ENCODE results near the gene ATF7. TPM values are rescaled to one million over a fixed set of nuclear protein-coding genes. Genes with fewer than 3 reads are reported as not detected.

The ATF7 gene
- polyA plus RNA-seq, 2 of the 4 experiments (the other 2 are of a cell fraction): 22.9 to 38.9 TPM

DNA sequence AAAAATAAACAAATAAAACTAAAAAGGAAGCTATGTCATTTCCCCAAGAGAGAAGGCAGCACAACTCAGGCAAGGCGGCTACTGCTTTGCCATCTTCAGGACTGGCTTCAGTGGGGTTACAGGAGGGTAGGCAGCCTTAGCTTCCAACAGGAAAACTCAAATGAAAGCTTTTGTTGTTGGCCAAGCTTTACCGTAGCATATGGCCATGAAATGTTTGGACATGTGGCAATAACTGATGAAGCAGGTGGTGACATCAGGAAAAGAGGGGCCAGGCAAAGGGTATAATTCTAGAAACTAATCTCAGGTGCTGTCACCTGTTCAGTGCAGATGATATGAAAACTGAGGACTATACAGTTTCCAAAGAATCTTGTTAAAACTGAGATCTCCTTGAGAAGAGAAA lies 96.1 kb downstream of the ATF7 start:
- Histone ChIP-seq H3K4me2 (no peak overlapping the region), H3K27ac (no peak overlapping the region), H3K4me1 (peaks cover 5% of the 10 kb centered on the region; the same call in 1 of the 3 replicates), H3K4me3 (no peak overlapping the region), H3K9me3 (no peaks in the 10 kb centered on the region)
- ATAC-seq (no peak), DNase-seq (ENCODE audit: low read depth in 1 of 2, low spot score in 1 of 2) (no peak), FAIRE-seq (no peak)
- ChIA-PET CTCF (interaction anchor here (0.9 to 1.5 kb wide), 3 partner anchors 13 to 216 kb away, joined by 3 to 6 read pairs (median 5); no protein-coding TSS in a partner anchor), POLR2A (no interaction called here)
- TF ChIP-seq MYC (IDR thresholded peaks at IDR 0.05; ENCODE audit: borderline replicate concordance, low read length) (no peak), TFCP2L1 (CRISPR knock-in tag; IDR thresholded peaks at IDR 0.05) (no peak), FOSB (CRISPR knock-in tag; IDR thresholded peaks at IDR 0.05) (no peak)
- WGBS (ENCODE audit: missing lambda C conversion rate): 92% methylated on average over 2 of the region's 2 CpGs

GRCh38 chr12:53524476-53524875 lies 101.7 kb downstream of the ATF7 start:
- Histone ChIP-seq H3K4me2 (no peak overlapping the region), H3K27ac (no peak overlapping the region), H3K4me3 (no peak overlapping the region), H3K9me3 (no peaks in the 10 kb centered on the region), H3K4me1 (no peaks in the 10 kb centered on the region)
- no peak for TF ChIP-seq JUN (IDR thresholded peaks at IDR 0.05)
- TF ChIP-seq ESRRA (IDR thresholded peaks at IDR 0.05; ENCODE audit: borderline replicate concordance, low read length): no peak
- TF ChIP-seq BHLHE40 (IDR thresholded peaks at IDR 0.05; ENCODE audit: low read depth, low read length): no peak
- no peak for TF ChIP-seq SREBF2 (IDR thresholded peaks at IDR 0.05)
- TF ChIP-seq USF2 (IDR thresholded peaks at IDR 0.05): no peak
- TF ChIP-seq POLR2AphosphoS2 (conservative IDR thresholded peaks at IDR 0.05; ENCODE audit: low read length): no peak
- no peak for TF ChIP-seq HOXB5 (CRISPR knock-in tag; IDR thresholded peaks at IDR 0.05)
- TF ChIP-seq JUNB (IDR thresholded peaks at IDR 0.05): no peak
- no peak for TF ChIP-seq HMGXB4 (CRISPR knock-in tag; IDR thresholded peaks at IDR 0.05; ENCODE audit: borderline replicate concordance)
- ChIA-PET CTCF (interaction anchor here (1.5 to 3.4 kb wide), 3 partner anchors 16 to 173 kb away, joined by 4 to 19 read pairs (median 5); partner anchors contain the start of gene NPFF), POLR2A (no interaction called here)
- no peak for DNase-seq (ENCODE audit: low read depth in 1 of 2, low spot score in 1 of 2)
- FAIRE-seq: no peak
- 98% methylated on average over 13 of the region's 13 CpGs for WGBS (ENCODE audit: missing lambda C conversion rate)
- ATAC-seq: no peak

GRCh38 chr12:53523131-53523530 lies 103.1 kb downstream of the ATF7 start:
- Histone ChIP-seq H3K4me1 (no peaks in the 10 kb centered on the region), H3K4me3 (no peak overlapping the region), H3K4me2 (no peak overlapping the region), H3K27ac (no peak overlapping the region), H3K9me3 (no peaks in the 10 kb centered on the region)
- 81% methylated on average over 3 of the region's 3 CpGs for WGBS (ENCODE audit: missing lambda C conversion rate)
- FAIRE-seq: no peak
- CTCF ChIA-PET: interaction anchor here (0.6 to 9.8 kb wide), 5 partner anchors 17 to 171 kb away, joined by 3 to 104 read pairs (median 4); partner anchors contain the start of genes NPFF and TARBP2
- ATAC-seq: no peak
- DNase-seq (ENCODE audit: low read depth in 1 of 2, low spot score in 1 of 2): no peak
- POLR2A ChIA-PET: interaction anchor here (1.0 kb wide), 1 partner anchor 22 kb away, joined by 3 read pairs; the partner anchor contains the start of gene TARBP2
- no peak for TF ChIP-seq EHF (CRISPR knock-in tag; IDR thresholded peaks at IDR 0.05)
- TF ChIP-seq RARB (CRISPR knock-in tag; IDR thresholded peaks at IDR 0.05): no peak
- TF ChIP-seq ELK1 (IDR thresholded peaks at IDR 0.05; ENCODE audit: low read depth, low read length): no peak
- no peak for TF ChIP-seq POLR2AphosphoS2 (conservative IDR thresholded peaks at IDR 0.05; ENCODE audit: low read length)
- no peak for TF ChIP-seq HMGXB4 (CRISPR knock-in tag; IDR thresholded peaks at IDR 0.05; ENCODE audit: borderline replicate concordance)
- TF ChIP-seq BHLHE40 (IDR thresholded peaks at IDR 0.05; ENCODE audit: low read depth, low read length): no peak
- TF ChIP-seq CHD4 (IDR thresholded peaks at IDR 0.05; ENCODE audit: borderline replicate concordance): no peak
- TF ChIP-seq GATA3 (IDR thresholded peaks at IDR 0.05; ENCODE audit: borderline replicate concordance): no peak
- TF ChIP-seq HOXA7 (CRISPR knock-in tag; IDR thresholded peaks at IDR 0.05): no peak
- TF ChIP-seq, protein P1, sequence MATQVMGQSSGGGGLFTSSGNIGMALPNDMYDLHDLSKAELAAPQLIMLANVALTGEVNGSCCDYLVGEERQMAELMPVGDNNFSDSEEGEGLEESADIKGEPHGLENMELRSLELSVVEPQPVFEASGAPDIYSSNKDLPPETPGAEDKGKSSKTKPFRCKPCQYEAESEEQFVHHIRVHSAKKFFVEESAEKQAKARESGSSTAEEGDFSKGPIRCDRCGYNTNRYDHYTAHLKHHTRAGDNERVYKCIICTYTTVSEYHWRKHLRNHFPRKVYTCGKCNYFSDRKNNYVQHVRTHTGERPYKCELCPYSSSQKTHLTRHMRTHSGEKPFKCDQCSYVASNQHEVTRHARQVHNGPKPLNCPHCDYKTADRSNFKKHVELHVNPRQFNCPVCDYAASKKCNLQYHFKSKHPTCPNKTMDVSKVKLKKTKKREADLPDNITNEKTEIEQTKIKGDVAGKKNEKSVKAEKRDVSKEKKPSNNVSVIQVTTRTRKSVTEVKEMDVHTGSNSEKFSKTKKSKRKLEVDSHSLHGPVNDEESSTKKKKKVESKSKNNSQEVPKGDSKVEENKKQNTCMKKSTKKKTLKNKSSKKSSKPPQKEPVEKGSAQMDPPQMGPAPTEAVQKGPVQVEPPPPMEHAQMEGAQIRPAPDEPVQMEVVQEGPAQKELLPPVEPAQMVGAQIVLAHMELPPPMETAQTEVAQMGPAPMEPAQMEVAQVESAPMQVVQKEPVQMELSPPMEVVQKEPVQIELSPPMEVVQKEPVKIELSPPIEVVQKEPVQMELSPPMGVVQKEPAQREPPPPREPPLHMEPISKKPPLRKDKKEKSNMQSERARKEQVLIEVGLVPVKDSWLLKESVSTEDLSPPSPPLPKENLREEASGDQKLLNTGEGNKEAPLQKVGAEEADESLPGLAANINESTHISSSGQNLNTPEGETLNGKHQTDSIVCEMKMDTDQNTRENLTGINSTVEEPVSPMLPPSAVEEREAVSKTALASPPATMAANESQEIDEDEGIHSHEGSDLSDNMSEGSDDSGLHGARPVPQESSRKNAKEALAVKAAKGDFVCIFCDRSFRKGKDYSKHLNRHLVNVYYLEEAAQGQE (IDR thresholded peaks at IDR 0.05): no peak
- TF ChIP-seq SREBF2 (IDR thresholded peaks at IDR 0.05): no peak
- TF ChIP-seq ZC3H11A (IDR thresholded peaks at IDR 0.05): no peak
- TF ChIP-seq, protein P2, sequence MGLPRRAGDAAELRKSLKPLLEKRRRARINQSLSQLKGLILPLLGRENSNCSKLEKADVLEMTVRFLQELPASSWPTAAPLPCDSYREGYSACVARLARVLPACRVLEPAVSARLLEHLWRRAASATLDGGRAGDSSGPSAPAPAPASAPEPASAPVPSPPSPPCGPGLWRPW (IDR thresholded peaks at IDR 0.05): no peak
- TF ChIP-seq HOXB5 (CRISPR knock-in tag; IDR thresholded peaks at IDR 0.05): no peak
- TF ChIP-seq ZSCAN20 (CRISPR knock-in tag; IDR thresholded peaks at IDR 0.05): no peak
